Measurements from ENCODE around the gene ITIH6.
"Not testable (repeated sequence)": the region's sequence is repeated elsewhere in the genome, so short reads cannot be mapped to it uniquely, and the experiment has no call there.

The ITIH6 gene

DNA sequence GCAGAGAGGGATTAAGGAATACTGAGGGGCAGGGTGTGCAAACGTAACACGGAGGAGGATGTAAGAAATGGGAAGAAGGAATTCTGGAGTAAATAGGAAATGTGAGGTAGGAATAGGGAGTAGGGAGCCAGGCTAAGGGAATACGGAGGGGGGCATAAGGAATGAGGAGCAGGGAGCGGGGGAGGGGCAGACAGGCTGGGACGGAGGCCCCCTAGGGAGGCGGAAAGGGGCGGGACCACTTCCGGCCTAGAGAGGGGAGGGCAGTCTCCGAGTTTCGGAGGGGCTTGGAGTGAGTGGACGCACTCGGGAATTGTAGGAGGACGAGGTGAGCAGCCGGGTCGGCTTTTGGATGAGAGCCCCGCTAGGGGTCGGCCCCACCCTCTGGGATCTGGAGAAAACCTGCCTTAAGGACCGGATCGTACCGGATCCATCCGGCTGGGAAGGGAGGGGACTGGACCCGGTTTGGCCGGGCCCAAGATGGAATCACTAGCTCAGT lies 10.1 kb upstream of the ITIH6 start:
- DNase-seq, result peak in 2 of 3 donors; percentile 21 to 38
- peaks cover 18% of the 10 kb centered on the region for H3K36me3 ChIP-seq (ENCODE audit: control insufficient read depth, insufficient read depth, low read length)
- H3K4me1 ChIP-seq (ENCODE audit: control insufficient read depth, insufficient read depth, low read length, poor library complexity, severe bottlenecking), result peaks cover 12% of the 10 kb centered on the region
- no peaks in the 10 kb centered on the region for H3K27me3 ChIP-seq (replicated peaks; ENCODE audit: control insufficient read depth, insufficient read depth, low read length, poor library complexity, severe bottlenecking)
- H3K9me3 ChIP-seq (ENCODE audit: control insufficient read depth, low read length), result no peaks in the 10 kb centered on the region
- H3K27ac ChIP-seq (ENCODE audit: insufficient read depth, low read length, poor library complexity, severe bottlenecking), result peak overlapping the region; percentile 74
- H3K4me3 ChIP-seq (ENCODE audit: insufficient read depth, low read depth, low read length, poor library complexity, severe bottlenecking), result peak overlapping the region; percentile 75

DNA sequence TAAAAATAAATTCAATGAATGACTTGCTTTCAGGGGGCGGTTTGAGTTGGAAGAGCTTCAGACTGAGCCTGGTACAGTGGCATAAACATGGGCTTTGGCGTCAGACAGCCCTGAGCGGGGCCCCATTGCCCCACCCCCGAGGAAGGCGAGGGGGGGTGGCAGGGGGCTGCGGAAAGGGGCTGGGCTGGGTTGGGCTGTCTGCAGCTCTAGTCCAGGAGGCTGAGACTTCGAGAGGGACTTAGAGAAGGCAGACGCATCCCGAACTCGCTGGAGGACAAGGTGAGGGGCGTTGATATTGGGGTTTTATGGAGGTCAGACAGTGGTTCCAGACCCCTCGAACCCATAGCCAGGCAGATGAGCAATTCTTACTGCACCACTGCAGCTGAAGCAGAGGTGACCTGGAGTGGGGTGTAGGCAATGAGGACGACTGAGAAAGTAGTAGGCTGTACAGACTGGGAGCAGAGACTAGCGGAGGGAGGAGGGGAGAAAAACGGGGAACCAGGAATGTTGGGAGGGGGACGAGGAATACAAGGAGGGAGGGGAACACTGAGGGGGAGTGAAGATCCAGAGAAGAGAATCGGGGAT lies 9.6 kb upstream of the ITIH6 start, which contains the start of gene MAGED2:
TSS of gene MAGED2 (plus strand) at position 222 of the 585 bp plus-strand sequence. CDS start 1,587 bp downstream, outside the sequence.
- Histone ChIP-seq H3K36me3 (ENCODE audit: control insufficient read depth, insufficient read depth, low read length) (peaks cover 13% of the 10 kb centered on the region), H3K27me3 (replicated peaks; ENCODE audit: control insufficient read depth, insufficient read depth, low read length, poor library complexity, severe bottlenecking) (no peaks in the 10 kb centered on the region), H3K4me1 (ENCODE audit: control insufficient read depth, insufficient read depth, low read length, poor library complexity, severe bottlenecking) (peaks cover 12% of the 10 kb centered on the region), H3K9me3 (ENCODE audit: control insufficient read depth, low read length) (no peaks in the 10 kb centered on the region), H3K4me3 (ENCODE audit: insufficient read depth, low read depth, low read length, poor library complexity, severe bottlenecking) (peak within 1 kb of the TSS; percentile 75), H3K27ac (ENCODE audit: insufficient read depth, low read length, poor library complexity, severe bottlenecking) (peak within 1 kb of the TSS; percentile 74)
- DNase-seq, result peak; percentile 30 to 47 (median 32)

DNA sequence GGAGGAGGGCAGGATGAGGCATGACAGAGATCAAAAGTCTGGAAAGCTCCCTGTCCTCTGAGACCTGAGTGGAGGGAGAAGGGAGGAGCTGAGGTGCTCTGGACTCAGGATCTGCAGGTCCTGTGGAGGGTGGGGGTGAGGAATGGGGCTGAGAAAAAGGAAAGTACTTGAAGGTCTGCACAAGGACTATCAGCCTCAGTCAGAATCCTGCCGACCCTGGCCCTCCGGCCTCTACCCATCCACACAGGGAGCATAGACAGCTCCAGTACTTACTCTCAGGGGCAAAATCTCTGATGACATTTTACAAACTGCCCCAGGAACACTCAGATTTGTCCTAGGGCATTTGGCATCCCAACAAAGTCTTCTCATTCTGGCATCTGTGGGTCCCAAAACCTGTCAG lies 991 bp upstream of the ITIH6 start:
- no peak overlapping the region for H3K4me3 ChIP-seq (ENCODE audit: insufficient read depth, low read depth, low read length, poor library complexity, severe bottlenecking)
- no peak overlapping the region for H3K27ac ChIP-seq (ENCODE audit: insufficient read depth, low read length, poor library complexity, severe bottlenecking)
- H3K4me1 ChIP-seq (ENCODE audit: control insufficient read depth, insufficient read depth, low read length, poor library complexity, severe bottlenecking), result no peaks in the 10 kb centered on the region
- DNase-seq, result no peak
- H3K9me3 ChIP-seq (ENCODE audit: control insufficient read depth, low read length), result no peaks in the 10 kb centered on the region
- H3K27me3 ChIP-seq (replicated peaks; ENCODE audit: control insufficient read depth, insufficient read depth, low read length, poor library complexity, severe bottlenecking), result no peaks in the 10 kb centered on the region
- no peaks in the 10 kb centered on the region for H3K36me3 ChIP-seq (ENCODE audit: control insufficient read depth, insufficient read depth, low read length)

DNA sequence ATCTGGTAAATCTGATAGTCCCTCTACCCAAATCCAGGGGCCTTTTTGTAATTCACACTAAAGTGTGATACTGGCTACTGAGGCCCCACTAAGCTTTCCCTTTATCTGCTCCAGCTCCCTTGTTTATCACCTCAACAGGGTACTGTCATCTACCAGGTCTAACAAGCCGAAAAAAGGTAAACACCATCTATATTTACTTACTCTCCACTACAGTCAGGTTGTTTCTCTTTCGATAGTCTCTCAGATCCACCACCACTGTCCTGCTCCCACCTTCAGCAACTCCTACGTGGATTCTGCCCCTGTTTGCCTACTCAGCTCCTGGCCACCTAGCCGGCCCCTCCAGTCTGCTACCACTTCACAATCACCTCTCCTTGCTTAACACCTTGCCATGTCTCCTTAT lies 3.3 kb downstream of the ITIH6 start:
- Histone ChIP-seq H3K27ac (ENCODE audit: insufficient read depth, low read length, poor library complexity, severe bottlenecking) (no peak overlapping the region), H3K36me3 (ENCODE audit: control insufficient read depth, insufficient read depth, low read length) (no peaks in the 10 kb centered on the region)

DNA sequence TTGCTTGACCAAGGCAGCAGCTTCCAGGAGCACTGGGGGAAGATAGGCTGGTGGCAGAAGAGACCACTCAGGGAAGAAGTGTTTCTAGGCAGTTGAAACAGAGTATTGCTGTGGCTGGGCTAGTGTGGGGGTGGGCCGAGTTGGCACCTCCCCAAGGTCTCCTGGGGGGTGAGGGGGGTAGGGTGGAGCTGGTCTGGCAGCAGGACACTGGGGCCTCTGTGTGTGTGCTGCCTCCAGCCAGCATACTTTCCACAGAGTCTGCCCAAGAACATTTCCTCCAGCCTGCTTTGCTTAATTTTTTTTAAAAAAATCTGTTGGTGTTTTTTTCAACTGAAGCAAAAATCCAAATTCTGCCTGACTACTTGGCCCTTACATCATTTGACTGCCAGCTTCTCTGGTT lies 4.0 kb downstream of the ITIH6 start:
- no peak overlapping the region for H3K4me3 ChIP-seq (ENCODE audit: insufficient read depth, low read depth, low read length, poor library complexity, severe bottlenecking)
- no peak overlapping the region for H3K27ac ChIP-seq (ENCODE audit: insufficient read depth, low read length, poor library complexity, severe bottlenecking)
- H3K4me1 ChIP-seq (ENCODE audit: control insufficient read depth, insufficient read depth, low read length, poor library complexity, severe bottlenecking), result no peaks in the 10 kb centered on the region
- H3K36me3 ChIP-seq (ENCODE audit: control insufficient read depth, insufficient read depth, low read length), result no peaks in the 10 kb centered on the region
- no peaks in the 10 kb centered on the region for H3K9me3 ChIP-seq (ENCODE audit: control insufficient read depth, low read length)
- no peaks in the 10 kb centered on the region for H3K27me3 ChIP-seq (replicated peaks; ENCODE audit: control insufficient read depth, insufficient read depth, low read length, poor library complexity, severe bottlenecking)
- DNase-seq, result no peak

More for the DNA sequence above, 3.3 kb downstream of the ITIH6 start:
- Histone ChIP-seq H3K9me3 (ENCODE audit: control insufficient read depth, low read length) (no peaks in the 10 kb centered on the region), H3K4me1 (ENCODE audit: control insufficient read depth, insufficient read depth, low read length, poor library complexity, severe bottlenecking) (no peaks in the 10 kb centered on the region), H3K4me3 (ENCODE audit: insufficient read depth, low read depth, low read length, poor library complexity, severe bottlenecking) (no peak overlapping the region), H3K27me3 (replicated peaks; ENCODE audit: control insufficient read depth, insufficient read depth, low read length, poor library complexity, severe bottlenecking) (no peaks in the 10 kb centered on the region)
- DNase-seq, result no peak

DNA sequence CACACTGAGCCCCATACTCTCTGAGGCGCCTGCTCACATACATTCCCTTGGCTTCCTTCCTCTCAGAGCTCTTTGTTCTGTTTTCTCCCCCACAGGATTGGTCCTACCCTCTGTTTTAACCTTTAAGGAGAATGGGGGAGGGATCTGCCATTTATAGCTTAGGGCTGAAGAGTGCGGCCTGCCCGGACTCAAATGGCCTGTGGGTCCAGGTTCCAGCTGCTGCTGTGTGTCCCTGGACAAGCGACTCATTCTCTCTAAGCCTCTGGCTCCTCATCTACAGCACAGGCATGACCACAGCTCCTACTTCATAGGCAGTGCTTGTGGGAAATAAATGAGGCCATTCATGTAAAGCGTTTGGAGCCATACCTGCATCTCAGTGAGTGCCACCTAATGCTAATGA lies 8.7 kb downstream of the ITIH6 start:
- not testable (repeated sequence) for H3K27me3 ChIP-seq (replicated peaks; ENCODE audit: control insufficient read depth, insufficient read depth, low read length, poor library complexity, severe bottlenecking); H3K4me1 ChIP-seq (ENCODE audit: control insufficient read depth, insufficient read depth, low read length, poor library complexity, severe bottlenecking); DNase-seq; H3K36me3 ChIP-seq (ENCODE audit: control insufficient read depth, insufficient read depth, low read length); H3K9me3 ChIP-seq (ENCODE audit: control insufficient read depth, low read length); H3K4me3 ChIP-seq (ENCODE audit: insufficient read depth, low read depth, low read length, poor library complexity, severe bottlenecking); H3K27ac ChIP-seq (ENCODE audit: insufficient read depth, low read length, poor library complexity, severe bottlenecking)

DNA sequence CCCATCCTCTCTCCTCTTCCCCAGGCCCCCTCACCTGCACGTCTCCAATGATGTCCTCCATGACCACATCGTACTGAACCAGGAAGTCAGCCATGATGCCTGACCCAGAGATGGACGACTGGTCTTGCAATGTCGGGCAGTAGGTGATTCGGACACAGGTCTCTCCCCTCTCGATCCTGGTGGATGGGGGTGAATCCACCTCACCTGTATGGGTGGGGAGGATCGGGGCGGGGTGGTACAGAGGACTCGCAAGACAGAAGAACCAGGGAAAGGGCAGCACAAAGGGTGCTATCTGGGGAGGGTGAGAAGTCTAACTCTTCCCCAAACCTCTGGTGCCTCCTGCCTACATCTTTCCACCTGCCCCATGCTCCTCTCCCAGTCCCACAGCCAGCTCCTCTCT lies 9.6 kb downstream of the ITIH6 start:
- H3K27me3 ChIP-seq (replicated peaks; ENCODE audit: control insufficient read depth, insufficient read depth, low read length, poor library complexity, severe bottlenecking), result no peaks in the 10 kb centered on the region
- DNase-seq, result no peak
- H3K27ac ChIP-seq (ENCODE audit: insufficient read depth, low read length, poor library complexity, severe bottlenecking), result no peak overlapping the region
- H3K4me1 ChIP-seq (ENCODE audit: control insufficient read depth, insufficient read depth, low read length, poor library complexity, severe bottlenecking), result no peaks in the 10 kb centered on the region
- no peaks in the 10 kb centered on the region for H3K9me3 ChIP-seq (ENCODE audit: control insufficient read depth, low read length)
- no peaks in the 10 kb centered on the region for H3K36me3 ChIP-seq (ENCODE audit: control insufficient read depth, insufficient read depth, low read length)
- no peak overlapping the region for H3K4me3 ChIP-seq (ENCODE audit: insufficient read depth, low read depth, low read length, poor library complexity, severe bottlenecking)

DNA sequence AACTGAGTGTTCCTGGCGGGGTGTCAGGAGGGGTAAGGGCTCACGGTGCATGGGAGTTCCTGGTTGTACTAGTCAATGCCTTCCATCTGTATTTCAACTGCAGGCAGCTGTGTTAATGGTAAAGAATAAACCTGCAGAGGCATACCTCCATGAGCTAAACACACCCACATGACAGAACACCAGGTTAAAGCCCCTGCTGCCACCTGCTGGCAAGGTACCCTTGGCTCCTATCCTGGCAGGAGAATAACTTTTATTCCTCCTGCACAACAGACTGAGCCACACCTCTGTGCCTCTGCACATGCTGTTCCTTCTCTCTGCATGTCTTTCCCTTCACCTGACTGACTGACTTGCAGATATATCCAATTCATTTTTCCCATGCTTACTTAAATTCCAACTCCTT lies 11.1 kb downstream of the ITIH6 start:
- H3K36me3 ChIP-seq (ENCODE audit: control insufficient read depth, insufficient read depth, low read length), result no peaks in the 10 kb centered on the region
- no peak overlapping the region for H3K27ac ChIP-seq (ENCODE audit: insufficient read depth, low read length, poor library complexity, severe bottlenecking)
- no peak for DNase-seq
- no peaks in the 10 kb centered on the region for H3K9me3 ChIP-seq (ENCODE audit: control insufficient read depth, low read length)
- no peaks in the 10 kb centered on the region for H3K27me3 ChIP-seq (replicated peaks; ENCODE audit: control insufficient read depth, insufficient read depth, low read length, poor library complexity, severe bottlenecking)
- no peaks in the 10 kb centered on the region for H3K4me1 ChIP-seq (ENCODE audit: control insufficient read depth, insufficient read depth, low read length, poor library complexity, severe bottlenecking)
- H3K4me3 ChIP-seq (ENCODE audit: insufficient read depth, low read depth, low read length, poor library complexity, severe bottlenecking), result no peak overlapping the region

DNA sequence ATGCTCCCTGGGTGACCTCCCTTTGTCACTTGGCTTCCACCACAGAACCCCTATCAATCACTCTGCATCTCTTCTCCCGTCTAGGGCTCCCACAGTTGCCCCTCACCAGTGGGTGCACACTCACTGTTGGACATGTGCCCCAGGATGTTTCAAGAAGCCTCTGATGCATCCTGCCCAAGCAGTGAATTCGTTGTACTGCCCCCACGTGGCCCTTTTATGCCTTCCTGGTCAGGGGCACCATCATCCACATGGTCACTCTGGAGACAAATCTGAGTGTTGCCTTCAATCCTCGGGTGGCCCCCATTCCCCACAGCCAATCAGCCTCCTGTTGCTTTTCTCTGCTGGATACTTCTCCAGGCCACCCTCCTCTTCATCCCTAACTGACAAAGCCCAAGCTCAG lies 12.2 kb downstream of the ITIH6 start:
- Histone ChIP-seq H3K36me3 (ENCODE audit: control insufficient read depth, insufficient read depth, low read length) (no peaks in the 10 kb centered on the region), H3K4me1 (ENCODE audit: control insufficient read depth, insufficient read depth, low read length, poor library complexity, severe bottlenecking) (no peaks in the 10 kb centered on the region), H3K4me3 (ENCODE audit: insufficient read depth, low read depth, low read length, poor library complexity, severe bottlenecking) (no peak overlapping the region), H3K27me3 (replicated peaks; ENCODE audit: control insufficient read depth, insufficient read depth, low read length, poor library complexity, severe bottlenecking) (no peaks in the 10 kb centered on the region), H3K9me3 (ENCODE audit: control insufficient read depth, low read length) (no peaks in the 10 kb centered on the region), H3K27ac (ENCODE audit: insufficient read depth, low read length, poor library complexity, severe bottlenecking) (no peak overlapping the region)
- DNase-seq, result no peak

DNA sequence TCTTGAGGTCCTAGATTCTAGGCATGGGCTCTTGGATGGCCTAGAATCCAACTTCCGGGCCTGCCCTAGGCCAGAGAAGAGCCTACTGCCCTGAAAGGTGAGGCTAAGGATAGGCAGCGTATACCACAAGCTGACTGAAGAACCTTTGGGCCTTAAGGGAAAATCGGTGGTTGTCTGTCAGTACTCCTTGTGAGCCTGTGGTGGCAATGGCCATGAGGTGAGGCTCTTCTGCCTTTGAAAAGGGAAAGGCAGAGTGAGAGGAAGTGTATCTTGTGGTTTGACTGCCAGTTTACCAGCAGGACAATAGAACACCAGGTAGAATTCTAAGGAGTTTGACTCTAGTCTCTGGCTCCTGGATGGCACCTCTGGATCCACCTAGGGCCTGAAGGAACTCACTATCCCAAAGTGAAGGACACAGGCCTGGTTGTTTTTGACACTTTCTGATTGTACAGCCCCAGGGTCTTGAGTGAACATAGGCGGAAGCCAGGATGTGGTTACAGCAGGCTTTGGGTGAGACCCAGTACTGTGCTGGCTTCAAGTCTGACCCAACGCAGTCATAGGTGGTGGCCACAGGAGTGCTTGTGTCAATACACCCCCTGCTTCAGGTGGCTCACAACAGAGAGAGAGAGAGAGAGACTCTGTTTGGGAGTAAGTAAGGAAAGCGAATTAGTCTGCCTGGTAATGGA lies 20.9 kb downstream of the ITIH6 start:
- Histone ChIP-seq H3K27me3 (replicated peaks; ENCODE audit: control insufficient read depth, insufficient read depth, low read length, poor library complexity, severe bottlenecking) (no peaks in the 10 kb centered on the region), H3K9me3 (ENCODE audit: control insufficient read depth, low read length) (no peaks in the 10 kb centered on the region), H3K27ac (ENCODE audit: insufficient read depth, low read length, poor library complexity, severe bottlenecking) (no peak overlapping the region), H3K36me3 (ENCODE audit: control insufficient read depth, insufficient read depth, low read length) (no peaks in the 10 kb centered on the region), H3K4me1 (ENCODE audit: control insufficient read depth, insufficient read depth, low read length, poor library complexity, severe bottlenecking) (no peaks in the 10 kb centered on the region), H3K4me3 (ENCODE audit: insufficient read depth, low read depth, low read length, poor library complexity, severe bottlenecking) (no peak overlapping the region)
- no peak for DNase-seq

Data from effector memory CD4-positive, alpha-beta T cell (primary cell).